K562 (cell line): ENCODE data around the gene KCNH3.

Experiments used
- CBX8 ChIP-seq: fragments of 200-600 bp; sonication (generic); IDR thresholded peaks from 2 replicates; pipeline ENCODE4 v1.6.1; 2012; ENCODE audit warnings: borderline replicate concordance, mixed run types, low read depth, mild to moderate bottlenecking, moderate library complexity, mixed read lengths, low read length, control low read depth, inconsistent platforms; ENCODE audit not compliant: poor library complexity, severe bottlenecking; ENCODE audit errors: extremely low read depth
- CEBPB ChIP-seq: fragments of 450-650 bp; IDR thresholded peaks from 2 replicates; pipeline ENCODE4 v1.6.1; 2016; ENCODE audit warnings: missing genetic modification characterization, missing compliant biosample characterization
- CREB1 ChIP-seq, 2 experiments: sonication (generic) in 1 of 2; formaldehyde crosslinking in 1 of 2; IDR thresholded peaks; 2 replicates each; pipeline versions ENCODE4 v1.6.1 to v1.8.0; 2012 to 2022; ENCODE audit warnings: inconsistent platforms in 1 of 2, mild to moderate bottlenecking in 1 of 2, missing genetic modification reagents in 1 of 2, moderate library complexity in 1 of 2
- HDGF ChIP-seq: fragments of 450-650 bp; IDR thresholded peaks from 2 replicates; pipeline ENCODE4 v1.6.1; 2016
- MXI1 ChIP-seq: IDR thresholded peaks from 2 replicates; pipeline ENCODE4 v1.6.1; 2011; ENCODE audit warnings: low read depth, mild to moderate bottlenecking, improper control_type of control experiment, low read length
- POLR2AphosphoS5 ChIP-seq: IDR thresholded peaks from 2 replicates; pipeline ENCODE4 v1.6.1; 2011; ENCODE audit warnings: mild to moderate bottlenecking, low read depth, low read length, moderate library complexity; ENCODE audit not compliant: control insufficient read depth, insufficient read depth
- TAF15 ChIP-seq: fragments of 200-400 bp; formaldehyde crosslinking; IDR thresholded peaks from 2 replicates; pipeline ENCODE4 v1.6.1; 2017; ENCODE audit warnings: mild to moderate bottlenecking, low read depth, low read length, moderate library complexity
- USF1 ChIP-seq: sonication (generic); formaldehyde crosslinking; IDR thresholded peaks from 2 replicates; pipeline ENCODE4 v1.9.0; 2022; ENCODE audit warnings: mild to moderate bottlenecking, missing genetic modification reagents
- YY1 ChIP-seq, 3 experiments: IDR thresholded peaks; 2 replicates each; pipeline ENCODE4 v1.6.1; 2011; ENCODE audit warnings: low read length in 2 of 3, mild to moderate bottlenecking in 2 of 3, moderate library complexity in 2 of 3, borderline replicate concordance in 1 of 3, control low read depth in 1 of 3, low read depth in 1 of 3; ENCODE audit not compliant: insufficient read depth in 3 of 3, insufficient replicate concordance in 2 of 3, control insufficient read depth in 1 of 3, insufficient read length in 1 of 3; ENCODE audit errors: extremely low read depth in 1 of 3
- ZNF184 ChIP-seq: sonication (generic); formaldehyde crosslinking; IDR thresholded peaks from 2 replicates; pipeline ENCODE4 v1.5.0; 2020; ENCODE audit warnings: missing genetic modification reagents

GRCh38 chr12:49563951-49564685, 25.3 kb downstream of the KCNH3 start:
- no peak for TF ChIP-seq USF1 (CRISPR knock-in tag)
- TF ChIP-seq HDGF = no peak
- TF ChIP-seq TAF15 = no peak
- no peak for TF ChIP-seq POLR2AphosphoS5
- TF ChIP-seq CREB1 (IDR thresholded peaks at IDR 0.05) = no peak
- TF ChIP-seq CREB1 (CRISPR knock-in tag; IDR thresholded peaks at IDR 0.05) = no peak
- TF ChIP-seq CBX8 = no peak
- no peak for TF ChIP-seq MXI1
- no peak for TF ChIP-seq CEBPB (tag)
- TF ChIP-seq ZNF184 (CRISPR knock-in tag) = no peak
- TF ChIP-seq YY1 (IDR thresholded peaks at IDR 0.05; ENCODE audit: borderline replicate concordance in 1 of 3, control insufficient read depth in 1 of 3, extremely low read depth in 1 of 3, insufficient read depth in 3 of 3, insufficient read length in 1 of 3, insufficient replicate concordance in 2 of 3, low read depth in 1 of 3, low read length in 2 of 3) = no peak
